HG03469 (cell line): ENCODE data around the gene THSD4.

Source experiments
- ATAC-seq: cut with Tn5 transposase; IDR thresholded peaks from one replicate; pipeline ENCODE4 v1.9.1; 2021; ENCODE audit warnings: mild to moderate bottlenecking, moderate library complexity, moderate number of reproducible peaks; ENCODE audit not compliant: unreplicated experiment

Gene THSD4

GRCh38 chr15:71515375-71516186, 400.3 kb downstream of the THSD4 start:
- ATAC-seq, result no peak

DNA sequence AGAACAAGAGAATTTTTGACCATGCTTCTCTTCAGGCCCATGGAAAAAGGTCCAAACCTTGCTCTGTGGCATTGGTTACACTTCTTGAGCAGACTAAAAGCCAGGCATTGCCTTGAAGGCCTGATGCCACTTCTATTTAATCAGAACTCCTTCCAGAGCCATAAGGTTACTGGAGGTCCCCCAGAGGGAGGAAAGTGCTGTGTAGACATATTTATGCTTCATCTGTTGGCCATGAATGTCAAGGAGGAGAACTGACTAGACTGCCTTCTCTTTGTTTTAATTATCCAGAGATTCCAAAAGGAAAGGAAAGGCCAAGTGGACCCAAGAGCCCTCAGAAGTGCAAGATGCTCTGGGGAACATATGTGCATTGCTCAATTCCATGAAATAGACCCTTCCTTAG, 402.5 kb downstream of the THSD4 start:
- no peak for ATAC-seq

DNA sequence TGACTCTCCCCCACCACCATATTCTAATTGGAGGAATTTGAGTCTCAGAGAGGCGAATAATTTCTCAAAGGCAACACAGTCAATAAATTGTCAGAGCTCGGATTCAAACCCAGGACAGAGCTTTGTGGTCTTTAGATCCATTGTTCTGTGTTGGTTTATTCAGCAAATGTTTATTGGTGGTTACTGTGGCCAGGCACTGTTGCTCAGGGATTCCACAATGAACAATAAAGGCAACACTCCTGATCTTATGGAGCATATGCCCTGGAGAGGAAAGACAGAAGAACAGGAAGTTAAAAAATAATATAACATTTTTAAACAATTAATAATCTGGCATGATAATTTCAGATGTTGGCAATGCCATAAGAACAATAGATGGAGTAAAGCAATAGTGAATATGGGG, 403.4 kb downstream of the THSD4 start:
- no peak for ATAC-seq

DNA sequence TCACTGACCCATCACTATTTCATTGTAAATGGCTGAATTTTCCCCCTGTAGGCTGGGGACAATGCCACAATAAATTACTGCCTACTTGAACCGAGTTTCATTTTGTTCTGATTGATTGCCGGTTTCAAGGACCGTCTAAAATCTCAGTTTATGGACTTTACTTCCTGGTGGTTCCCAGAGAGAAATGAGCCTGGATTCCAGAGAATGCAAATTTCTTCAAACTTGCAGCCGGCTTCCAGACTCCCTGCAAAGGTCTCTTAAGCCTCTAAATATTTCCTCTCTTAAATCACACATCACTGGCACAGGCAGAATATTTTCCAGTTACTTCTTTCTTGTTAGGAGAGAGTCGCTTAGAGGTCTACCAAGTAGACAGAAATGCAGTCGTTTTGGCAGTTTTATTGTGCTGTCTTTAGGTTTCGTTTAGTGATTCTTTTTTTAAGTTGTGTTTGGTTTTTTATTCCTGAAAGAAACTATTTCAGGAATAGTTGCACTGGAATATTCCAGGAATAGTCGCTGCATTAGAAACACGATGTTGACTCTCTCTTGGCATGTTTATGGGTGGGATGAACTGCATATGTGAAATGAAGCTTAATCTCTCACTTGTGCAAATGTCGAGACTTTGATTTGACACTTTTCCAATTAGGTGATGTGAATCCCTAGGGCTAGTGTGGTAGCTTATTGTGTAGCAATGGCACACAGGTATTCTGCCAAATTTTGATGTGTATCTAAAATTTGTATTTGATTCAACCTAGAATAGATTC, 411.0 kb downstream of the THSD4 start:
- ATAC-seq, result no peak

- ATAC-seq, result no peak
Measured at GRCh38 chr15:71529361-71529760, 414.1 kb downstream of the THSD4 start.

- no peak for ATAC-seq
Measured at GRCh38 chr15:71530116-71530515, 414.8 kb downstream of the THSD4 start.

DNA sequence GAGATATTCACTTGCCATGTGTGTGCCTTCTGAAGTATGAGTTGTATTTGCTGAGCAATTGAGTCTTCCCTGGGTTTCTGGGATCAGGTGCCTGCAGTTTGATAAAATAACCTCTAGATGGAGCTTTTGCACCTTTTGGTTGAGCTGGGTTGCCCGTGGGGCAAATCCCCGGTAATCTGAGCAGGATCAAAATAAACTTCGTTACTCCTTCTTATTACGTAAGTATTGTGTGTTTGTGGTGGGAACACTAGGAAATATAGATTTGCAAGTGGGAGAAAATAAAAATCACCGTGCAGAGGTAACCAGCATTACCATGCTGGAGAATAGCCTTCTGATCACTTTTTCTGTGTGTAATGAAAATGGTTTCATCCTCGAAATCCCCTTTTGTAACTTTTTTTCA, 417.7 kb downstream of the THSD4 start:
- ATAC-seq, result no peak

DNA sequence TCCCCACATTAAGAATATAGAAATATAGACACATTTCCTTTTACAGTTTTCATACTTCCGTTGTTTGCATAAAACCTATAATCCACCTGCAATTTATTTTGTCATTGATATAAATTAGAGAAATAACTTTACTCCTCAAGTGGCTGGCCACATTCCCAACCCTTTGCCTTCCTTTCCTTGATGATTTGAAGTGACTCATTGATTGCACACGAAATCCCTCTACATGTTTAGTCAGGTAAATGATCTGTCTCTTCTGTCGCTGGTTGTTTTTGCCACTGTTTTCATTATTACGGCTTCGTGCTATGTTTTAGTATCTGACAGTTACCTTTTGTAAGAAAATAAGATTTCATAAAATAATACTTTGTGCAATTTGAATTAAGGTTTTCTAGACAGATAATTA, 422.9 kb downstream of the THSD4 start:
- ATAC-seq, result no peak

- ATAC-seq, result no peak
Measured at GRCh38 chr15:71541746-71542145, 426.5 kb downstream of the THSD4 start.

GRCh38 chr15:71542836-71543235, 427.6 kb downstream of the THSD4 start:
- ATAC-seq, result no peak

DNA sequence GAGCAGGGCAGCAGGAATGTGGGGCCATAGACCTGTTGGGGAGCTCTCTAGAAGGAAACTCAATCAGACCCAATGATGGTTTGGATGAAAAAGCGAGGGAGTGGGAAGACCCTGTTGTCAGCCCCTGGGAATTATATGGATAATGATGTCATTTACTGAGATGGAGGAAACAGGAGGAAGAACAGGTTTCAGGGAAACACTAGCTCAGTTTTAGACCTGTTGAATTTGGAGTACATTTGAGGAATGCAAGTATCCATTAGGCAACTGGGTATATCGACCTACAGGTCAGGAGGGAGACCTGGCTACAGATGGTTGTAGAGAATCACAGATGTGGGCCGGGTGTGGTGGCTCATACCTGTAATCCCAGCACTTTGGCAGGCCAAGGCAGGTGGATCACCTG, 428.1 kb downstream of the THSD4 start:
- no peak for ATAC-seq

DNA sequence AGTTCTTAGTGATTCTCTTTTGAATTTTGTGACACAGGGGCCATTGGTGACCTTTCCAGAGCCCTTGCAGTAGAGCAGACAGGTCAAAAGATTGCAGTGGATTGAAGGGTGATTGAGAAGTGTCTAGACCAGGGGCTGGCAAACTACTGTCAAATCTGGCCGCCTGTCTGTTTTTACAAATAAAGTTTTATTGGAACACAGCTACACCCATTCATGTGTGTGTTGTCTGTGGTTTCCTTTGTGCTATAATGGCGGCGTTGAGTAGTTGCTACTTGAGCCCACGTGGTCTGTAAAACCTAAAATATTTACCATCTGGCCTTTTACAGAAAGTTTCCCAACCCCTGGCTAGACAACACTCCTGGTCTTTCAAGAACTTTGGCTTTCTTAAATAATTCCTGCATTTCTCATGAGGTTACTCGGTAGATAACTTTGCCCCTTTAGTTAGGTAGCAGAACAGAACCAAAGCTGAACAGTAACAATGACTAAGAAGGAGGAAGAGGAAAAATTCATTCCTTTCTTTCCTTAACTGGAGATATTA, 430.0 kb downstream of the THSD4 start:
- no peak for ATAC-seq

GRCh38 chr15:71545923-71546322, 430.7 kb downstream of the THSD4 start:
- ATAC-seq, result no peak

GRCh38 chr15:71547011-71547410, 431.7 kb downstream of the THSD4 start:
- ATAC-seq, result no peak

- no peak for ATAC-seq
Measured at GRCh38 chr15:71548401-71548807, 433.1 kb downstream of the THSD4 start.

DNA sequence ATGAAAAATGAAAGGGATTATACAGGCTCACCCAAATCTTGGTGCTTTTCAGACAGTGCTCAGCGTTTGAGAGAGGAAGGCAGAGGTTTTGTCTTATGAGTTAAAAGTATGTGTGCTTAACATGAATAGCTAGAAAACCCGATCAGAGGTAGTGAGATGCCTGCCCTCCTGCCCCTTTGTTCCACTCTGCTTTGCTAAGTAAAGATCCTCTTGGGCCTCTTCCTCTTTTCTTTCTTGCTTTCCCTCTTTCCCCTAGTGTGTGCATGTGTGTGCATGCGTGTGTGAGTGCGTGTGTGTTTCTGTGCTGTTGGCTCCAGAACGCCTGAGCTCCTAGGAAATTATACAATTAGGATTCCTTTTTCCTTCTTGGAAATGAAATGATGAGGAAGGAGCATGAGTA, 433.8 kb downstream of the THSD4 start:
- ATAC-seq, result no peak

DNA sequence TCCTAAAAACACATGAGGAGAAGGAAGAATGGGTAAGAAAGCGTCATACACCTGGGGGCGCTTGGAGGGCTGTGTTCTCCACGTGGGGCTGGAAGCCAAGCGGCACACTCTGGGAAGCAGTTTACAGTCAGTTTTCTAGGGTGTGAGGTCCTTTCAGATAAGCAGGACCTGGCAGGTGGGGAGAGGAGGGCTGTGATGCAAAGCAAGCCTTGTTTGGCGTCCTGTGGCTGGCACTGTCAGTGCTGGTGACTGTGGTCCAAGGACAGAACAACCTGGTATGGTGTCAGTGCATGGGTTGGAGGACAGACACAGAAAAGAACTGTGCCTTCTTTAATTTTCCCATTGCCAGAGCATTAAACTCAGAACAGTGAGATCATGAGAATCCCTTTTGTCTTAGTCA, 434.4 kb downstream of the THSD4 start:
- no peak for ATAC-seq

GRCh38 chr15:71551566-71551965, 436.3 kb downstream of the THSD4 start:
- ATAC-seq, result no peak

DNA sequence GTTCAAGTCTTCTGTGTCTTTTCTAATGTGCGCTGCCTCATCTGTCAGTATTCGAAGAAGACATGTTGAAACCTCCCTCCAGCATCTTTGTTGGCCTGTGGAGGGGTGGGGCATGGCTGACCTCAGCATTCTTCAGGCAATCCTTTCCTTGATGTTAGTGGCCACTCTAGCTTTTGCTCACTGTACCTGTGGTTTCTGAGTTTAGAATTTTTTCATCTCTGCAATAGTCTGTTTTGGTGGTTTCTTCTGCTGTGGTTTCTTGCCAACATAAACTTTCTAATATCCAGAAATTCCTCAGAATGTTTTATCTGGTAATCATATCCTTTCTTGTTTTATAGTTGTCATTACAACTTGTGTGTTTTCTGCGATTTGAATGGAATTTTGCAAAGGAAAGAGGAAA, 443.8 kb downstream of the THSD4 start:
- ATAC-seq, result no peak

- ATAC-seq, result no peak
Measured at GRCh38 chr15:71559616-71560015, 444.3 kb downstream of the THSD4 start.

DNA sequence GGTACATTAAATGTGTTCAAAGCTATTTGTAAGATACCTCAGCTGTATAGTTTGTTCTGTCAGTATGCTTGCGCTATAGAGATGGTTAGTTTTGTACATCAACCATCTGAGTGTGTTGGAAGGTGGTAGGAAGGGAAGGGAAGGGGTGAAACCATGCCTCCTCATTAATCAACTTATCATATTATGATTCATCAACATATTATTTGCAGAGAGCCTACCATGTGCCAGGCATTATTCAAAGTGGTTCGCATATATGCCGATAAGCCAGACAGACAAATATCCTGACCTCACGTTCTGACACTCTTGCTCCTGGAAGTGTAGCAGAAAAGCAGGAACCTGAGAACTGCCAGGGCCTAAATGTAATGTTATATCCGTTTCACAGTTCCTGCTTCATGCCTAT, 447.0 kb downstream of the THSD4 start:
- no peak for ATAC-seq

DNA sequence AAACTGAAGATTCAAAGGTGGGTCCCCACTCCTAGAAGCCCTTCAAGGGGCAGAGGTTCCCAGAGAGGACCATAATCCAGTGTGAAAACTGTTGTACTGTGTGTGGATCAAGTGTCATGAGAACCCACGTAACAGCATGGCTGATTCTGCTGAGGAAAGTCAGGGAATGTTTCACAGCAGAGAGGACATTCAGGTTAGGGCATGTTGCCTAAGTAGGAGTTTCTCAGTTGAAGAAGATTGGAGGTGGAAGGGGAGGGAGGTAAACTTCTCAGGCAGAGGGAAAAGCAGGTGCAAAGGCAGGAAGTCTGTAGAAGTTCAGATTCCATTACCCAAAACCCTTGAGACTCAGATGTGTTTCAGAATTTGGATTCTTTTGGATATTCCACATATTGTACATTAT, 448.9 kb downstream of the THSD4 start:
- no peak for ATAC-seq
